PC-9 (cell line): ENCODE data around the gene INS.

Experiments
- CTCF ChIP-seq: fragments of 200-600 bp; sonication (generic); conservative IDR thresholded peaks from 2 replicates; pipeline ENCODE4 v1.6.1; 2017; ENCODE audit warnings: mixed run types, antibody characterized with exemption, mild to moderate bottlenecking, moderate library complexity
- EZH2 ChIP-seq: fragments of 200-600 bp; sonication (generic); IDR thresholded peaks from 2 replicates; pipeline ENCODE4 v1.8.0; 2017; ENCODE audit warnings: antibody characterized with exemption, low read depth

- TF ChIP-seq CTCF (no peak), EZH2 (no peak)
These were observed 15.0 kb downstream of the INS start for GRCh38 chr11:2146051-2146450.
